Fibroblast of villous mesenchyme (primary cell): Measurements from ENCODE around the gene TBC1D12. TPM values are rescaled to one million over a fixed set of nuclear protein-coding genes. Genes with fewer than 3 reads are reported as not detected.

Experiments
- DNase-seq: peaks from one replicate; pipeline ENCODE4 v3.0.0-alpha.2; 2010; ENCODE audit warnings: low read depth
- H3K4me3 ChIP-seq: 2 replicates; pipeline ENCODE4 v1.5.1; 2011; ENCODE audit warnings: low read depth, mild to moderate bottlenecking, low read length
- CTCF ChIP-seq: IDR thresholded peaks from 2 replicates; pipeline ENCODE4 v1.5.1; 2012; ENCODE audit warnings: low read depth, mild to moderate bottlenecking, low read length; ENCODE audit not compliant: insufficient read depth
- total RNA-seq: library from RNA; depleted of rRNA; stranded (reverse); fragments of >200 nt; gene quantifications from 2 replicates; pipeline ENCODE4 v1.2.3, GENCODE V29; 2012

The TBC1D12 gene
- total RNA-seq, 1 donor, result 15.1 TPM

- DNase-seq, result peak; percentile 80
- TF ChIP-seq CTCF, result no peak
- H3K4me3 ChIP-seq, result peak overlapping the region; percentile 73
These were observed 1.3 kb downstream of the TBC1D12 start for GRCh38 chr10:94403380-94404213.

GRCh38 chr10:94405406-94405805 lies 3.1 kb downstream of the TBC1D12 start:
- no peak overlapping the region for H3K4me3 ChIP-seq
- no peak for DNase-seq
- no peak for TF ChIP-seq CTCF

GRCh38 chr10:94407668-94408067 lies 5.3 kb downstream of the TBC1D12 start:
- H3K4me3 ChIP-seq, result no peak overlapping the region
- no peak for TF ChIP-seq CTCF
- no peak for DNase-seq

GRCh38 chr10:94409021-94409657 lies 6.8 kb downstream of the TBC1D12 start:
- no peak for DNase-seq
- no peak for TF ChIP-seq CTCF
- H3K4me3 ChIP-seq, result no peak overlapping the region

- H3K4me3 ChIP-seq, result no peak overlapping the region
- no peak for TF ChIP-seq CTCF
- DNase-seq, result no peak
These were observed 9.0 kb downstream of the TBC1D12 start for GRCh38 chr10:94411304-94411703.

- DNase-seq, result peak; percentile 54
- no peak for TF ChIP-seq CTCF
- no peak overlapping the region for H3K4me3 ChIP-seq
These were observed 10.1 kb downstream of the TBC1D12 start for GRCh38 chr10:94412449-94412848.

- H3K4me3 ChIP-seq, result no peak overlapping the region
- no peak for DNase-seq
These were observed 11.0 kb downstream of the TBC1D12 start for GRCh38 chr10:94413361-94413760.

More at GRCh38 chr10:94413361-94413760, 11.0 kb downstream of the TBC1D12 start:
- no peak for TF ChIP-seq CTCF
